Lower leg skin (tissue), 4 donors: Measurements from ENCODE around the gene TRIM44. TPM values are rescaled to one million over a fixed set of nuclear protein-coding genes. Genes with fewer than 3 reads are reported as not detected.

Source experiments
- DNase-seq, 2 donors: peaks; one replicate each; pipeline ENCODE4 v3.0.0-alpha.2; 2019; ENCODE audit warnings: low spot score in 2 of 2
- H3K4me3 ChIP-seq: fragments of 200-600 bp; sonication (generic); 2 replicates; pipeline ENCODE4 v1.5.1; 2017; ENCODE audit warnings: mild to moderate bottlenecking, low read depth; ENCODE audit not compliant: poor library complexity, severe bottlenecking
- POLR2A ChIP-seq, 2 donors: fragments of 450-650 bp; IDR thresholded peaks; one replicate each; pipeline ENCODE4 v1.6.1; 2016 to 2017; ENCODE audit warnings: antibody characterized with exemption in 2 of 2, mild to moderate bottlenecking in 1 of 2, moderate library complexity in 1 of 2
- WGBS, 2 donors: methylation state at CpG; one replicate each; pipeline ENCODE4 v1.1.5; 2018; 5-methylcytosine and 5-hydroxymethylcytosine counted together
- intact Hi-C: fragments of 100-400 bp; cut with DNase I; formaldehyde crosslinking; loops from one replicate; pipeline ENCODE4 v1.15.0; 2023; ENCODE audit warnings: low total_unique reads
- total RNA-seq, 4 donors: library from RNA; depleted of rRNA; stranded (reverse); fragments of >200 nt; gene quantifications; one replicate each; pipeline ENCODE4 v1.1.0, GENCODE V29; 2016
- TF ChIP-seq, protein P1 (sequence below), 3 donors: fragments of 450-650 bp; IDR thresholded peaks; one replicate each; pipeline ENCODE4 v1.5.1; 2016; ENCODE audit warnings: antibody characterized with exemption in 3 of 3, mild to moderate bottlenecking in 3 of 3, moderate library complexity in 2 of 3

Gene TRIM44
- total RNA-seq, 4 donors from 2014 or later: 9.6 to 29.3 (median 23.8) TPM

DNA sequence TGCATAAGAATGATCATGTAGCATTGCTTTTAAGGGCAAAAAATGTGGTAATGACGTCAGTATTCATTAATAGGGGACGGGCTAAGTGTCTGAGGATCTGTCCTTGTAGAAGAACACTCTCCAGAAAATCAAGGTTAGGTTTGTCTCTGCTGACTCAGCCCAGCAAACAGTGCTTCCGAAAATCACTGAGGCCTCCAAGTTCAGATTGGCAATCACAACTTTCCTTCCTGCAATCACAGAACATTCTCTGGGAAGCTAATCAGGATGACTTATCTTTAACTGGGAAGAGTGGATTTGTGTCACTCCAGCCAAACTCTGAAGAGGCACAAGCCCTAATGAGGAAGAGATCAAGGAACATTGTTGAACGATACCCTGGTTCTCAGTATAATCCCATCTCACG is 158.0 kb downstream of the TRIM44 start:
- intact Hi-C loops: no loop called here

DNA sequence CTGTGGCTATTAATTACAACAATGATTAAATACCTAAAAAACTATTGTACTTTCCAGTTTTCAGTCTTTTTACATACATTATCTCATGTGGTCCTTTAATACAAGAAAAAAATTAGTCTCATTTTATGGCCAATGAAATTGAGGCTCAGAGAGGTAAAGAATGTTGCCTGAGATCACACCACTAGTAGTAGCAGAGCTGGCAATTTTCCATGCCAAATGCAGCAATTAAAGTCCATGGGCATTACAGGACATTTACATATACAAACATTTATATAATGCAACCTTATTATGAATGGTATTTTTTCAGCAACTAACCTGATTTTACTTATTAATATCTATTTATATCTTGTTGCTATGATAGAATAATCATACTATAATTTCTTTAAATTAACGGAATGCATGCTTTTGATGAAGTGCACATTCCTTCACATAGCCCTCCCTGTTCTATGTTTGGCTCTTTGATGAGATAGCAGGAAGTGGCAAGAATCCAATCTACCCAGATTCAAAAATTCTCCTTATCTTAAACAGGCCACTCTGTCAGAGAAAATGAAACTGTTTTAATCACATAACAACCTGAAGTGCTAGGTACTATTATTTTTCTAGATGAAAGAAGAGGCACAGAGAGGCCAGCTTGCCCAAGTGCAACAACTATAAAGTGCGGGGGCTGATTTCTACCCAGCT is 160.4 kb downstream of the TRIM44 start:
- TF ChIP-seq, protein P1, sequence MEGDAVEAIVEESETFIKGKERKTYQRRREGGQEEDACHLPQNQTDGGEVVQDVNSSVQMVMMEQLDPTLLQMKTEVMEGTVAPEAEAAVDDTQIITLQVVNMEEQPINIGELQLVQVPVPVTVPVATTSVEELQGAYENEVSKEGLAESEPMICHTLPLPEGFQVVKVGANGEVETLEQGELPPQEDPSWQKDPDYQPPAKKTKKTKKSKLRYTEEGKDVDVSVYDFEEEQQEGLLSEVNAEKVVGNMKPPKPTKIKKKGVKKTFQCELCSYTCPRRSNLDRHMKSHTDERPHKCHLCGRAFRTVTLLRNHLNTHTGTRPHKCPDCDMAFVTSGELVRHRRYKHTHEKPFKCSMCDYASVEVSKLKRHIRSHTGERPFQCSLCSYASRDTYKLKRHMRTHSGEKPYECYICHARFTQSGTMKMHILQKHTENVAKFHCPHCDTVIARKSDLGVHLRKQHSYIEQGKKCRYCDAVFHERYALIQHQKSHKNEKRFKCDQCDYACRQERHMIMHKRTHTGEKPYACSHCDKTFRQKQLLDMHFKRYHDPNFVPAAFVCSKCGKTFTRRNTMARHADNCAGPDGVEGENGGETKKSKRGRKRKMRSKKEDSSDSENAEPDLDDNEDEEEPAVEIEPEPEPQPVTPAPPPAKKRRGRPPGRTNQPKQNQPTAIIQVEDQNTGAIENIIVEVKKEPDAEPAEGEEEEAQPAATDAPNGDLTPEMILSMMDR (IDR thresholded peaks at IDR 0.05): no peak
- TF ChIP-seq POLR2A (IDR thresholded peaks at IDR 0.05): no peak
- WGBS, 2 donors: 54 to 60% methylated on average over 2 of the region's 2 CpGs

More for the DNA sequence above, 158.0 kb downstream of the TRIM44 start:
- DNase-seq: no peak
- H3K4me3 ChIP-seq: no peak overlapping the region
- 84 to 85% methylated on average over 5 of the region's 5 CpGs for WGBS, 2 donors
- no peak for TF ChIP-seq POLR2A (IDR thresholded peaks at IDR 0.05)
- TF ChIP-seq, protein P1 (IDR thresholded peaks at IDR 0.05): no peak

DNA sequence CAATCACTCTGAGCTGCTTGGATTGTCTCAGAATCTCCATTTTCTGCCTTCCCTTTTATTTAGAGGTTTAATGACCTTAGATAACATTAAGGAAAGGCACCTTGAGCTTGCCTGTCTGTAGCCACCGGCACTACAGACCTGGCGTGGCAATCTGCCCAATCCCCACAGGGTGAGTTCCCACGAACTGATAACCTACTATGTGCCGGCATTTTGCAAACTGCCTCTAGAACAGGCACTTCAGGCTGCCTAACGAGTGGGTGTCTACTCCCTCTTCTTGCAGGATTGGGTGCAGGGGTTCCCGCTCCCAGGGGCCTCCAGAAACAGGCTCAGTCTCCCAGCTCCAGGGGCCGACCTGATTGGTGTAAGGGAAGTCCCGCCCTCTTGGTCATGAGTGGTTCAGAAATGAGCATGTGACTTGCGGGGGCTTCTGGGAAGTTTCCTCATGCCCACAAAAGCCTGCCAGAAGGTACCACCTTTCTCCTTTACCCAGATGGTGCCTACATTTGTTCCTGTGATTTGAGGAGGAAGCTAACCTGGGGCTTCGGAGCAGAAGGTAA is 161.2 kb downstream of the TRIM44 start:
- H3K4me3 ChIP-seq: no peak overlapping the region
- intact Hi-C loops: no loop called here
- no peak for DNase-seq
- no peak for TF ChIP-seq POLR2A (IDR thresholded peaks at IDR 0.05)
- TF ChIP-seq, protein P1 (IDR thresholded peaks at IDR 0.05): no peak
- WGBS, 2 donors: 81 to 83% methylated on average over 10 of the region's 10 CpGs

More for the DNA sequence above, 160.4 kb downstream of the TRIM44 start:
- H3K4me3 ChIP-seq: no peak overlapping the region
- intact Hi-C loops: no loop called here
- DNase-seq: no peak

DNA sequence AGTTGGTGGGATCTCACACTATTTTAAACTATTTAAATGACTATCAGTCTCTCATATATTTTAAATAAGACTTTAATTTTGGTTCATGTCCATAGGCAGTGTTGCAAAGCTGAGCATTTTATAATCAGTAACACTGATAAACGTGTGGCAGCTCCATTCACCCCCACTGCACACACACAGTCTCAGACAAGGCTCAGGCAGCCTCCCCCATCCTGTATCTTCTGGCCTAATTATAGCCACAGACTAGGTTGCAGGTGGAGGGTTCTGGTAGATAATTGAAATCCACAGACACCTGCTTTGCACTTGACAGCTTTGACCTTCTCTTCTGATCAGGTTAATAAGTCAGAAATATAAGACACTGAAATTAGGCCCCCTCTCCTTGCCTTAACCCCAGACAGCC is 162.8 kb downstream of the TRIM44 start:
- intact Hi-C loops: no loop called here
- DNase-seq: no peak
- H3K4me3 ChIP-seq: no peak overlapping the region
- TF ChIP-seq, protein P1 (IDR thresholded peaks at IDR 0.05): no peak
- no peak for TF ChIP-seq POLR2A (IDR thresholded peaks at IDR 0.05)
- WGBS, 2 donors: 85 to 89% methylated on average over 1 of the region's 1 CpG

DNA sequence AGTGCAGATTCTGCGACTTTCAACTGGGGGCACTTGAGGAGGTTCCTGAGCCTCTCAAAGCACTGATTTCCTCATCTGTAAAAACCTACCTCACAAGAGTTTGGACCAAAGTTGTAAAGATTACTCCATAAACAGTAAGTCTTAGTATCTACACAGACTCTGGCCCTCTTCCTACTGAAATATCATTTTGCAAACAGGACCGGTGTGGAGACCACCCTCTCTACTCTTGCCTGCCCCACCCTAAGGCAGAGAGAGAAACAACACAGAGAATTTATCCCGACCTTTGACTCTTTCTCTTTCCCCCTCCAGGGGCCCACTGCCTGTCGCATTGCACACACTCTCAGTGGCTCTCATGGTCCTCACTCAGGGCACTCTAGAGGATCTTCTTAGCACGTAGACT is 163.4 kb downstream of the TRIM44 start:
- H3K4me3 ChIP-seq: no peak overlapping the region
- no peak for DNase-seq
- intact Hi-C loops: no loop called here
- no peak for TF ChIP-seq POLR2A (IDR thresholded peaks at IDR 0.05)
- TF ChIP-seq, protein P1 (IDR thresholded peaks at IDR 0.05): no peak
- WGBS, 2 donors: 94 to 96% methylated on average over 5 of the region's 5 CpGs
